Measurements from ENCODE around the gene EIF4B. TPM values are rescaled to one million over a fixed set of nuclear protein-coding genes. Genes with fewer than 3 reads are reported as not detected.
A peak's percentile ranks its signal among the peaks of the same experiment; 100 is the strongest.

Gene EIF4B
- total RNA-seq, 1 experiment from 2014 or later: 351 TPM

DNA sequence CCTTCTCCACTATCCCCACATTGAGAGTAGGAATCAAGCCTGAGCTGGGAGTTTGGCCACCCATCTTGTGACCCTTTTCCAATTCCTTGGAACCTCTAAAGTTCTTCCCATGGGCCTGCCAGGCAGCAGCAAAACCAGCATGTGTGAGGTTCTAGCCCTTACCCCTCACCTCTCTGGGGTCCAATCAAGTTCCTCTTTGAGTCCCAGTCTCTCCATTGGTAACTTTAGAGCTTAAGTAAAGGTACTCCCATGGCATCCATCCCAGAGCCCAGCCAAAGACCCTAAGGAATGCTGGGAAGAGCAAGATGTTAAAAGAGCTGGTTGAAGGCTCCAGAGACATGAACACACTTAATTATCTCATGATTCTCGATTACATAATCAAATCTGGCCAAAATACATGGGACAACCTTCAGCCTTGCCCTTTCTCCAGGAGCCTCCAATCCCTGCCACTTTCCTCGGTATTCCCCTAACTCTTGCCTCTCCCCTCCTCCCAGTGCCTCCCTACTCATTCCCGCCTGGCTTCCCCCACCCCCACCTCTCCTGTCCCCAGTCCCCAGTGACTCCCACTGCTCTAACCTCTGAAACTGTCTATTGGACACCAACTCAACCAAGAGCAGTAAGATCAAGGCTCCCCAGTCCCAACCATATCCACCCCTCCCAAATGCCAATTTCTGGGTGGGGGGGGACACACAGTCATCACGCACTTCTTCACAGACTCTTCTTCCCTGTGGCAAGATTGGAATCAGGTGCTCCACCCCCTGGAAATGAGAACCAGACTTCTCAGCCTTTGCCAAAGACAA lies 38.8 kb downstream of the EIF4B start:
- TF ChIP-seq SIN3A (IDR thresholded peaks at IDR 0.05; ENCODE audit: borderline replicate concordance, insufficient read depth, low read depth, low read length): no peak
- no peak for TF ChIP-seq POLR2AphosphoS5 (IDR thresholded peaks at IDR 0.05; ENCODE audit: low read depth, low read length)
- TF ChIP-seq, protein P1, sequence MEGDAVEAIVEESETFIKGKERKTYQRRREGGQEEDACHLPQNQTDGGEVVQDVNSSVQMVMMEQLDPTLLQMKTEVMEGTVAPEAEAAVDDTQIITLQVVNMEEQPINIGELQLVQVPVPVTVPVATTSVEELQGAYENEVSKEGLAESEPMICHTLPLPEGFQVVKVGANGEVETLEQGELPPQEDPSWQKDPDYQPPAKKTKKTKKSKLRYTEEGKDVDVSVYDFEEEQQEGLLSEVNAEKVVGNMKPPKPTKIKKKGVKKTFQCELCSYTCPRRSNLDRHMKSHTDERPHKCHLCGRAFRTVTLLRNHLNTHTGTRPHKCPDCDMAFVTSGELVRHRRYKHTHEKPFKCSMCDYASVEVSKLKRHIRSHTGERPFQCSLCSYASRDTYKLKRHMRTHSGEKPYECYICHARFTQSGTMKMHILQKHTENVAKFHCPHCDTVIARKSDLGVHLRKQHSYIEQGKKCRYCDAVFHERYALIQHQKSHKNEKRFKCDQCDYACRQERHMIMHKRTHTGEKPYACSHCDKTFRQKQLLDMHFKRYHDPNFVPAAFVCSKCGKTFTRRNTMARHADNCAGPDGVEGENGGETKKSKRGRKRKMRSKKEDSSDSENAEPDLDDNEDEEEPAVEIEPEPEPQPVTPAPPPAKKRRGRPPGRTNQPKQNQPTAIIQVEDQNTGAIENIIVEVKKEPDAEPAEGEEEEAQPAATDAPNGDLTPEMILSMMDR (IDR thresholded peaks at IDR 0.05): no peak
- CTCF ChIA-PET: no interaction called here
- no peak for DNase-seq (ENCODE audit: low read depth, low spot score)
- intact Hi-C loops (cut with micrococcal nuclease; ENCODE audit: unreplicated experiment): no loop called here
- Histone ChIP-seq H3K9me3 (ENCODE audit: control insufficient read depth, insufficient read depth, low read depth, low read length) (no peaks in the 10 kb centered on the region), H3K4me1 (ENCODE audit: control insufficient read depth, insufficient read depth, low read length) (peaks cover 57% of the 10 kb centered on the region), H3K36me3 (ENCODE audit: control insufficient read depth, insufficient read depth, low read length) (no peaks in the 10 kb centered on the region), H3K27ac (ENCODE audit: low read length) (peak overlapping the region; percentile 96), H3K27me3 (ENCODE audit: control insufficient read depth, insufficient read depth, low read length) (no peaks in the 10 kb centered on the region), H3K4me3 (ENCODE audit: low read depth in 2 of 2, low read length in 2 of 2) (no peak overlapping the region)
- in situ Hi-C loops (cut with HindIII; ENCODE audit: low pct_unique_long_range_greater_than_20kb, low sequenced_read_pairs): no loop called here
- POLR2A ChIA-PET: no interaction called here
- TSS peak; percentile 78 for BruUV-seq (replicated peaks)
- no peak for ATAC-seq

DNA sequence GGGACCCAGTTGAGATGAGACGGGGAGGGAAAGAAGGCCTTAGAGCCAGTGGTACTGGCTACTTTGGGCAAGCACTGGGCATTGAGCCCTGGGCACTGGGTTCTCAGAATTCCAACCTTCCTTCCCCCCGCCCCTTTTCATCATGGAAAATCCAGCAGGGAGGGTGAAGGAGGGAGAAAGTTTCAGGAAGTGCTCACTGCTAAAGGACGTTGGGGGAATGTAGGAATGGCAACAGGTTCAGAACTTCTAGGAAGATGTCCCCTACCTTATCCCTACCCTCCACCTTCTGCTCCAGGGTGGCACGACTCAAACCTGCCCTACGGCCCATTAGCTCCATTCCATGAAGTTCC lies 39.4 kb downstream of the EIF4B start:
- TF ChIP-seq SIN3A (IDR thresholded peaks at IDR 0.05; ENCODE audit: borderline replicate concordance, insufficient read depth, low read depth, low read length) (no peak), TCF7L2 (IDR thresholded peaks at IDR 0.05; ENCODE audit: low read depth, low read length) (no peak), POLR2AphosphoS5 (IDR thresholded peaks at IDR 0.05; ENCODE audit: low read depth, low read length) (no peak)
- no TSS peak for BruUV-seq (replicated peaks)
- no peaks in the 10 kb centered on the region for H3K9me3 ChIP-seq (ENCODE audit: control insufficient read depth, insufficient read depth, low read depth, low read length)
- no peaks in the 10 kb centered on the region for H3K36me3 ChIP-seq (ENCODE audit: control insufficient read depth, insufficient read depth, low read length)
- H3K4me3 ChIP-seq (ENCODE audit: low read depth in 2 of 2, low read length in 2 of 2): no peak overlapping the region; a peak in 2 of 4 replicates
- ChIA-PET CTCF (no interaction called here), POLR2A (interaction anchor here (0.6 kb wide), 1 partner anchor 922 kb away, joined by 20 read pairs; no protein-coding TSS in a partner anchor)
- no peaks in the 10 kb centered on the region for H3K27me3 ChIP-seq (ENCODE audit: control insufficient read depth, insufficient read depth, low read length)
- intact Hi-C loops (cut with micrococcal nuclease; ENCODE audit: unreplicated experiment) (no loop called here), in situ Hi-C loops (cut with HindIII; ENCODE audit: low pct_unique_long_range_greater_than_20kb, low sequenced_read_pairs) (no loop called here)
- DNase-seq (ENCODE audit: low read depth, low spot score) (no peak), ATAC-seq (no peak)
- peak overlapping the region; percentile 96; the same call in 1 of the 2 replicates for H3K27ac ChIP-seq (ENCODE audit: low read length)
- H3K4me1 ChIP-seq (ENCODE audit: control insufficient read depth, insufficient read depth, low read length): peaks cover 62% of the 10 kb centered on the region

DNA sequence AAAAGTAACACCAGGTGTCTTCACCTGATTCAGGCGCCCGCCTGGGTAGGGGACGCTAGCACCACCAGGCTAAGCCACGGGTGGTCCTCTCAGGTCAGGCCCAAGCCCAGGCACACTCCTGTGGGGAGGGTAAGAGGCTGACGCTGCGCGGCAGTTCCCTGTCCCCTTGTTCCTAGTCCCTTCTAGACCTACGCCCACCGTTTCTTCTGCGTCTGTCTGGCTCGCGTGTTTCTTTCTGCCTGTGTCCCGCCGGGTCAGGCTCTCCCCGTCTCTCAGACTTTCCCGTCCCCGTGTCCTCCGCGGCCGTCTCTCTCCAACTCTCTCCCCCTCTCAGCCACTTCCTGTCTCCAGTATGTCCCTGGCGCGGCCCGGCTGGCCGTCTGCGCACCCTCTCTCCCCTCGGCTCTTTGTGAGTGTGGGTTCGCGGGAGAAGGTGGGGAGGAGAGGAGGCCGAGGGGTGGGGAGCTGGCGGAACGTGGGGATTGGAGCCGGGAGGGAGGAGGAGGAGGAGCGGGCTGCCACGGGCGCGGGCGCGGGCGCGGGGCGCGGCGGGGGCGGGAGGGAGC lies 40.5 kb downstream of the EIF4B start:
- ATAC-seq (peak; percentile 46), DNase-seq (ENCODE audit: low read depth, low spot score) (no peak)
- intact Hi-C loops (cut with micrococcal nuclease; ENCODE audit: unreplicated experiment) (no loop called here), in situ Hi-C loops (cut with HindIII; ENCODE audit: low pct_unique_long_range_greater_than_20kb, low sequenced_read_pairs) (no loop called here)
- Histone ChIP-seq H3K4me1 (ENCODE audit: control insufficient read depth, insufficient read depth, low read length) (peaks cover 73% of the 10 kb centered on the region), H3K4me3 (ENCODE audit: low read depth in 2 of 2, low read length in 2 of 2) (peak overlapping the region; percentile 71 to 79), H3K27me3 (ENCODE audit: control insufficient read depth, insufficient read depth, low read length) (no peaks in the 10 kb centered on the region), H3K27ac (ENCODE audit: low read length) (peak overlapping the region; percentile 96), H3K36me3 (ENCODE audit: control insufficient read depth, insufficient read depth, low read length) (no peaks in the 10 kb centered on the region), H3K9me3 (ENCODE audit: control insufficient read depth, insufficient read depth, low read depth, low read length) (no peaks in the 10 kb centered on the region)
- TF ChIP-seq POLR2AphosphoS5 (IDR thresholded peaks at IDR 0.05; ENCODE audit: low read depth, low read length) (peak; percentile 79), SIN3A (IDR thresholded peaks at IDR 0.05; ENCODE audit: borderline replicate concordance, insufficient read depth, low read depth, low read length) (0 out of 2 replicates have a peak, but pooled peaks have one; percentile 57), TCF7L2 (IDR thresholded peaks at IDR 0.05; ENCODE audit: low read depth, low read length) (no peak)
- TF ChIP-seq, protein P1 (IDR thresholded peaks at IDR 0.05): no peak
- TF ChIP-seq, protein P2, sequence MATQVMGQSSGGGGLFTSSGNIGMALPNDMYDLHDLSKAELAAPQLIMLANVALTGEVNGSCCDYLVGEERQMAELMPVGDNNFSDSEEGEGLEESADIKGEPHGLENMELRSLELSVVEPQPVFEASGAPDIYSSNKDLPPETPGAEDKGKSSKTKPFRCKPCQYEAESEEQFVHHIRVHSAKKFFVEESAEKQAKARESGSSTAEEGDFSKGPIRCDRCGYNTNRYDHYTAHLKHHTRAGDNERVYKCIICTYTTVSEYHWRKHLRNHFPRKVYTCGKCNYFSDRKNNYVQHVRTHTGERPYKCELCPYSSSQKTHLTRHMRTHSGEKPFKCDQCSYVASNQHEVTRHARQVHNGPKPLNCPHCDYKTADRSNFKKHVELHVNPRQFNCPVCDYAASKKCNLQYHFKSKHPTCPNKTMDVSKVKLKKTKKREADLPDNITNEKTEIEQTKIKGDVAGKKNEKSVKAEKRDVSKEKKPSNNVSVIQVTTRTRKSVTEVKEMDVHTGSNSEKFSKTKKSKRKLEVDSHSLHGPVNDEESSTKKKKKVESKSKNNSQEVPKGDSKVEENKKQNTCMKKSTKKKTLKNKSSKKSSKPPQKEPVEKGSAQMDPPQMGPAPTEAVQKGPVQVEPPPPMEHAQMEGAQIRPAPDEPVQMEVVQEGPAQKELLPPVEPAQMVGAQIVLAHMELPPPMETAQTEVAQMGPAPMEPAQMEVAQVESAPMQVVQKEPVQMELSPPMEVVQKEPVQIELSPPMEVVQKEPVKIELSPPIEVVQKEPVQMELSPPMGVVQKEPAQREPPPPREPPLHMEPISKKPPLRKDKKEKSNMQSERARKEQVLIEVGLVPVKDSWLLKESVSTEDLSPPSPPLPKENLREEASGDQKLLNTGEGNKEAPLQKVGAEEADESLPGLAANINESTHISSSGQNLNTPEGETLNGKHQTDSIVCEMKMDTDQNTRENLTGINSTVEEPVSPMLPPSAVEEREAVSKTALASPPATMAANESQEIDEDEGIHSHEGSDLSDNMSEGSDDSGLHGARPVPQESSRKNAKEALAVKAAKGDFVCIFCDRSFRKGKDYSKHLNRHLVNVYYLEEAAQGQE (IDR thresholded peaks at IDR 0.05; ENCODE audit: insufficient read depth in 1 of 2, low read depth in 2 of 2, low read length in 1 of 2): no peak
- ChIA-PET CTCF (interaction anchor here (0.6 to 1.0 kb wide), 2 partner anchors 151 to 333 kb away, joined by 3 to 5 read pairs; no protein-coding TSS in a partner anchor), POLR2A (no interaction called here)
- no TSS peak for BruUV-seq (replicated peaks)
